ENCODE data around the gene ETFBKMT. TPM values are rescaled to one million over a fixed set of nuclear protein-coding genes. Genes with fewer than 3 reads are reported as not detected.

ETFBKMT gene
- total RNA-seq, 4 donors from 2014 or later: 1.8 to 3.4 (median 2.3) TPM

GRCh38 chr12:31722580-31722979 lies 63.1 kb downstream of the ETFBKMT start:
- intact Hi-C loops (cut with DNase I; ENCODE audit: low total_unique reads): loop anchor here (10.0 kb wide), 1 partner anchor 58 kb away; no protein-coding TSS in a partner anchor

More at GRCh38 chr12:31722580-31722979, 63.1 kb downstream of the ETFBKMT start:
- no peak overlapping the region for H3K4me3 ChIP-seq (ENCODE audit: low read depth, poor library complexity, severe bottlenecking)
- no peak for TF ChIP-seq POLR2A (IDR thresholded peaks at IDR 0.05)
- no peak for TF ChIP-seq CTCF (IDR thresholded peaks at IDR 0.05)
- WGBS, 2 donors: 90 to 100% methylated on average over 2 of the region's 2 CpGs
- no peak for DNase-seq (ENCODE audit: low spot score in 2 of 2)

Other genes with a start within 250 kb of the ETFBKMT start
- 1 to 10 TPM; 4.6 to 6.4 (median 5.4) TPM for gene DENND5B, start 68.6 kb upstream of the ETFBKMT start, total RNA-seq
- gene AMN1, start 69.3 kb downstream of the ETFBKMT start, total RNA-seq: 10 to 100 TPM in 3 of 4 donors, 1 to 10 TPM in 1; 9.5 to 20.5 (median 10.8) TPM